Suprapubic skin (tissue), 4 donors: ENCODE data around the gene MFSD6.

Experiments
- CTCF ChIP-seq, 2 donors: fragments of 200-600 bp in 1 of 2; fragments of 450-650 bp in 1 of 2; sonication (generic) in 1 of 2; IDR thresholded peaks; one replicate each; pipeline ENCODE4 v1.5.1; 2016 to 2019; ENCODE audit warnings: antibody characterized with exemption in 2 of 2, mild to moderate bottlenecking in 1 of 2, moderate library complexity in 1 of 2
- EP300 ChIP-seq: sonication (generic); formaldehyde crosslinking; IDR thresholded peaks from one replicate; pipeline ENCODE4 v1.6.1; 2017; ENCODE audit warnings: antibody characterized with exemption
- POLR2A ChIP-seq, 2 donors: fragments of 450-650 bp; IDR thresholded peaks; one replicate each; pipeline ENCODE4 v1.6.1; 2017; ENCODE audit warnings: antibody characterized with exemption in 2 of 2, mild to moderate bottlenecking in 2 of 2, moderate library complexity in 2 of 2
- POLR2AphosphoS5 ChIP-seq, 3 donors: sonication (generic); formaldehyde crosslinking; IDR thresholded peaks; one replicate each; pipeline ENCODE4 v1.6.1; 2017; ENCODE audit warnings: antibody characterized with exemption in 3 of 3

- no peak for TF ChIP-seq CTCF (IDR thresholded peaks at IDR 0.05)
- no peak for TF ChIP-seq POLR2AphosphoS5 (IDR thresholded peaks at IDR 0.05)
- TF ChIP-seq POLR2A (IDR thresholded peaks at IDR 0.05), result no peak
- TF ChIP-seq EP300, result no peak
Measured at GRCh38 chr2:190486037-190486623, 78.0 kb downstream of the MFSD6 start.
